ENCODE measurements around the gene MYBPC2.

DNA sequence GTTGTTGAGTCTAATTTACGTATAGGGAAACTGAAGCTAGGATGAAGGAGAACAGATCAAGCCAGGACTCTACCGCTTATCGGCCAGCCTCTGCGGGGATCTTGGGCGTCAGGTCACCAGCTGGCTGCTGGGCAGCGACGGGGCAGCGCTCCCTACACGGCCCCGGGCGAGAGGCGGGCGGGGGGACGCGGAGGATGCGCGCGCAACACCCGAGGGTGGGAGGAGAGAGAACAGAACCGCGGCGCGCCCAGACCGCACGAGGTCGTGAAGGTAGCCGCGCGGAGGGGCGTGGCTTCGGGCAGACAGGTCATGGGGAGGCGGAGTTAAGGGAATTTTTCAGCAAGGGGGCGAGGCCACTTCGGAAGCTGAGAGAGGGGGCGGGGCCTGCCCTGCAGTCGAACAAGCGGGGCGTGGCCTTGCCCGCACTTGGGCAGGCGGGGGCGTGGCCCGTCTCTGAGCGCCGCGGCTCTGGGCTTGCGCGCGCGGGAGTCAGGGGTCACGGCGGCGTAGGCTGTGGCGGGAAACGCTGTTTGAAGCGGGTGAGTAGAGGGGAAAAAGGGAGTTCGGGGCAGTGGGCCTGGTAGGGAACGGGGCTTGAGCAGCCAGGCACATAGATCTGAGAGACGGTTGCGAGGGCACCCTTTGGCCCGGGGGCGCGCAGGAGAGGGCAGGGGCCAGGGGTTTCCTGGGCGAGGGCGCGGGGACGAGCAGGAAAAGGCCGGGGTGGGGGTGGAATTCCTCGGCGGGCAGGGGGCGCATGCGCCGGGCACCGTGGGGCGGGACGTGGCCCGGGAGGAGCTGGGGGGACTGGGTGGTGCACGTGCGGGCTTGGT lies 48.6 kb upstream of the MYBPC2 start, which contains the start of gene POLD1:
- TF ChIP-seq, protein P1, sequence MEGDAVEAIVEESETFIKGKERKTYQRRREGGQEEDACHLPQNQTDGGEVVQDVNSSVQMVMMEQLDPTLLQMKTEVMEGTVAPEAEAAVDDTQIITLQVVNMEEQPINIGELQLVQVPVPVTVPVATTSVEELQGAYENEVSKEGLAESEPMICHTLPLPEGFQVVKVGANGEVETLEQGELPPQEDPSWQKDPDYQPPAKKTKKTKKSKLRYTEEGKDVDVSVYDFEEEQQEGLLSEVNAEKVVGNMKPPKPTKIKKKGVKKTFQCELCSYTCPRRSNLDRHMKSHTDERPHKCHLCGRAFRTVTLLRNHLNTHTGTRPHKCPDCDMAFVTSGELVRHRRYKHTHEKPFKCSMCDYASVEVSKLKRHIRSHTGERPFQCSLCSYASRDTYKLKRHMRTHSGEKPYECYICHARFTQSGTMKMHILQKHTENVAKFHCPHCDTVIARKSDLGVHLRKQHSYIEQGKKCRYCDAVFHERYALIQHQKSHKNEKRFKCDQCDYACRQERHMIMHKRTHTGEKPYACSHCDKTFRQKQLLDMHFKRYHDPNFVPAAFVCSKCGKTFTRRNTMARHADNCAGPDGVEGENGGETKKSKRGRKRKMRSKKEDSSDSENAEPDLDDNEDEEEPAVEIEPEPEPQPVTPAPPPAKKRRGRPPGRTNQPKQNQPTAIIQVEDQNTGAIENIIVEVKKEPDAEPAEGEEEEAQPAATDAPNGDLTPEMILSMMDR (IDR thresholded peaks at IDR 0.05), result no peak
- no peak for TF ChIP-seq EZH2 (IDR thresholded peaks at IDR 0.05; ENCODE audit: borderline replicate concordance, insufficient read depth, low read depth, low read length, poor library complexity, severe bottlenecking)

Measured in B cell (primary cell).